IMR-90 (cell line): Measurements from ENCODE around the gene ZDHHC14. TPM values are rescaled to one million over a fixed set of nuclear protein-coding genes. Genes with fewer than 3 reads are reported as not detected.
"Not testable (repeated sequence)": the region's sequence is repeated elsewhere in the genome, so short reads cannot be mapped to it uniquely, and the experiment has no call there.

ENCODE experiments used
- ATAC-seq: fragments of 200-7000 bp; cut with Tn5 transposase; 2 replicates; pipeline ENCODE4 v1.9.1; 2020; ENCODE audit warnings: low read depth, mild to moderate bottlenecking, moderate library complexity
- BruUV-seq: library from RNA; stranded (reverse); fragments of 400-500 nt; replicated peaks from 2 replicates; lab custom pipeline; 2021; lab: Mats Ljungman, UMichigan
- CTCF ChIA-PET: fragments of 300-600 bp; formaldehyde crosslinking; extraction: SDS; loops from one replicate; lab custom pipeline; 2021; ENCODE audit warnings: antibody characterized with exemption; lab: Yijun Ruan, JAX
- POLR2A ChIA-PET: fragments of 300-600 bp; sonication (Branson Sonifier 250); formaldehyde crosslinking; loops from one replicate; lab custom pipeline; 2022; ENCODE audit warnings: antibody characterized with exemption; ENCODE audit not compliant: unreplicated experiment; lab: Charles Lee
- DNase-seq: peaks from one replicate; pipeline ENCODE4 v3.0.0; 2013
- H2AFZ ChIP-seq: replicated peaks from 2 replicates; pipeline ENCODE3; 2013; ENCODE audit warnings: low read length, mild to moderate bottlenecking; ENCODE audit not compliant: poor library complexity
- H2AK5ac ChIP-seq: 2 replicates; pipeline ENCODE4 v1.6.1; 2013; ENCODE audit warnings: low read depth, low read length, inconsistent platforms
- H2AK9ac ChIP-seq: replicated peaks from 2 replicates; pipeline ENCODE3; 2013; ENCODE audit warnings: mild to moderate bottlenecking, low read depth, low read length, moderate library complexity; ENCODE audit not compliant: poor library complexity
- H2BK120ac ChIP-seq: 2 replicates; pipeline ENCODE4 v1.6.1; 2013; ENCODE audit warnings: low read depth, low read length, inconsistent platforms
- H2BK15ac ChIP-seq: 3 replicates; pipeline ENCODE4 v1.6.1; 2013; ENCODE audit warnings: low read depth, low read length, inconsistent platforms
- H2BK20ac ChIP-seq: 2 replicates; pipeline ENCODE4 v1.6.1; 2013; ENCODE audit warnings: low read depth, mild to moderate bottlenecking, inconsistent platforms, low read length, moderate library complexity
- H2BK5ac ChIP-seq: 2 replicates; pipeline ENCODE4 v1.6.1; 2013; ENCODE audit warnings: mild to moderate bottlenecking, low read depth, low read length, inconsistent platforms; ENCODE audit not compliant: poor library complexity, severe bottlenecking
- H3K14ac ChIP-seq: replicated peaks from 2 replicates; pipeline ENCODE4 v1.6.1; 2013; ENCODE audit warnings: low read depth, low read length, inconsistent platforms
- H3K18ac ChIP-seq: 2 replicates; pipeline ENCODE4 v1.6.1; 2013; ENCODE audit warnings: low read depth, low read length, control low read depth
- H3K23ac ChIP-seq: 2 replicates; pipeline ENCODE4 v1.6.1; 2013; ENCODE audit warnings: low read depth, low read length, inconsistent platforms
- H3K27ac ChIP-seq: 2 replicates; pipeline ENCODE4 v1.5.1; 2013; ENCODE audit warnings: mild to moderate bottlenecking, control low read depth, low read length; ENCODE audit not compliant: insufficient read depth
- H3K27me3 ChIP-seq: 2 replicates; pipeline ENCODE4 v1.6.1; 2013; ENCODE audit warnings: low read length; ENCODE audit not compliant: control insufficient read depth, insufficient read depth
- H3K36me3 ChIP-seq: 2 replicates; pipeline ENCODE4 v1.6.1; 2013; ENCODE audit warnings: low read length, mixed read lengths; ENCODE audit not compliant: control insufficient read depth, insufficient read depth
- H3K4ac ChIP-seq: 2 replicates; pipeline ENCODE4 v1.6.1; 2013; ENCODE audit warnings: low read depth, low read length, inconsistent platforms
- H3K4me1 ChIP-seq: 2 replicates; pipeline ENCODE4 v1.6.1; 2013; ENCODE audit warnings: low read length, mixed read lengths; ENCODE audit not compliant: control insufficient read depth, insufficient read depth
- H3K4me2 ChIP-seq: 2 replicates; pipeline ENCODE4 v1.6.1; 2013; ENCODE audit warnings: low read depth, mild to moderate bottlenecking, control low read depth, low read length, moderate library complexity
- H3K4me3 ChIP-seq: 2 replicates; pipeline ENCODE4 v1.5.1; 2013; ENCODE audit warnings: low read depth, mild to moderate bottlenecking, control low read depth, low read length, moderate library complexity; ENCODE audit not compliant: insufficient read depth
- H3K56ac ChIP-seq: 2 replicates; pipeline ENCODE4 v1.6.1; 2013; ENCODE audit warnings: low read length, inconsistent platforms; ENCODE audit not compliant: insufficient read depth; ENCODE audit errors: extremely low read depth
- H3K79me1 ChIP-seq, 2 experiments: 2 replicates each; pipeline ENCODE4 v1.6.1; 2013; ENCODE audit warnings: low read length in 2 of 2, inconsistent platforms in 1 of 2, low read depth in 1 of 2
- H3K9ac ChIP-seq: 2 replicates; pipeline ENCODE4 v1.6.1; 2013; ENCODE audit warnings: low read depth, low read length, control low read depth
- H3K9me1 ChIP-seq: 2 replicates; pipeline ENCODE4 v1.6.1; 2013; ENCODE audit warnings: low read length, inconsistent platforms; ENCODE audit not compliant: insufficient read depth
- H3K9me3 ChIP-seq: 2 replicates; pipeline ENCODE4 v1.6.1; 2013; ENCODE audit warnings: low read length; ENCODE audit not compliant: control insufficient read depth, insufficient read depth
- H4K20me1 ChIP-seq: 2 replicates; pipeline ENCODE4 v1.6.1; 2013; ENCODE audit warnings: low read length, inconsistent platforms; ENCODE audit not compliant: insufficient read depth
- H4K5ac ChIP-seq: 2 replicates; pipeline ENCODE4 v1.6.1; 2013; ENCODE audit warnings: mild to moderate bottlenecking, low read depth, low read length, control low read depth
- H4K8ac ChIP-seq, 2 experiments: 2 replicates each; pipeline ENCODE4 v1.6.1; 2013; ENCODE audit warnings: low read depth in 2 of 2, low read length in 2 of 2, control low read depth in 1 of 2, inconsistent platforms in 1 of 2
- H4K91ac ChIP-seq: 2 replicates; pipeline ENCODE4 v1.6.1; 2013; ENCODE audit warnings: low read depth, low read length, inconsistent platforms; ENCODE audit not compliant: insufficient read depth
- WGBS, 2 experiments: methylation state at CpG; one replicate each; pipeline versions ENCODE4 v1.1.5 to v1.1.7; 2013; ENCODE audit warnings: missing lambda C conversion rate in 2 of 2; ENCODE audit not compliant: insufficient read length in 1 of 2; ENCODE audit errors: extremely low coverage in 2 of 2; 5-methylcytosine and 5-hydroxymethylcytosine counted together
- dilution Hi-C: fragments of 300-500 bp; cut with HindIII; formaldehyde crosslinking; loops from one replicate; pipeline ENCODE4 v1.14.3; 2018; ENCODE audit warnings: low sequenced_read_pairs; ENCODE audit not compliant: unreplicated experiment
- in situ Hi-C: fragments of 300-500 bp; cut with MboI; formaldehyde crosslinking; loops from 3 replicates; pipeline ENCODE4 v1.14.3; 2019; ENCODE audit warnings: low sequenced_read_pairs, inconsistent platforms, mixed read lengths
- intact Hi-C: fragments of 100-400 bp; cut with micrococcal nuclease; formaldehyde crosslinking; loops from 2 replicates; pipeline ENCODE4 v1.10.0; 2022
- polyA plus RNA-seq, 3 experiments: library from polyadenylated mRNA; depleted of rRNA; stranded (reverse); fragments of >200 nt; gene quantifications; 2 replicates each; pipeline ENCODE4 v1.2.3, GENCODE V29; 2012; ENCODE audit warnings: low replicate concordance in 1 of 3
- total RNA-seq: library from RNA; depleted of rRNA; stranded (reverse); fragments of >200 nt; gene quantifications from 2 replicates; pipeline ENCODE4 v1.2.3, GENCODE V29; 2012

ZDHHC14 gene
- total and polyA plus RNA-seq, 2 of the 4 experiments (the other 2 are of a cell fraction) = 0.90 to 2.0 TPM

GRCh38 chr6:157560063-157560462 lies 179.1 kb downstream of the ZDHHC14 start:
- H3K27me3 ChIP-seq, H3K79me1 ChIP-seq, H3K4ac ChIP-seq, in situ Hi-C loops, H2BK120ac ChIP-seq, H3K18ac ChIP-seq, dilution Hi-C loops, H3K9ac ChIP-seq, H3K27ac ChIP-seq, H3K23ac ChIP-seq, ATAC-seq, intact Hi-C loops, POLR2A ChIA-PET, H3K56ac ChIP-seq, H2AK9ac ChIP-seq, CTCF ChIA-PET, H3K4me2 ChIP-seq, H3K4me1 ChIP-seq, H4K91ac ChIP-seq, BruUV-seq, H2BK15ac ChIP-seq, H3K36me3 ChIP-seq, H4K5ac ChIP-seq, H4K8ac ChIP-seq, H2AFZ ChIP-seq, H3K9me1 ChIP-seq, H2AK5ac ChIP-seq, H3K9me3 ChIP-seq, H3K4me3 ChIP-seq, H4K20me1 ChIP-seq, H3K14ac ChIP-seq, DNase-seq, H2BK20ac ChIP-seq, H2BK5ac ChIP-seq: not testable (repeated sequence)
- WGBS, 2 experiments = 89% methylated on average over 3 of the region's 10 CpGs; no CpG with 5 or more reads in 1 of the 2 experiments
